GM10266 (cell line): ENCODE data around the gene DLK1.

Source experiments
- DNase-seq: peaks from one replicate; pipeline ENCODE4 v3.0.0; 2012; ENCODE audit errors: extremely low spot score
- TF ChIP-seq, protein P1 (sequence below): IDR thresholded peaks from 2 replicates; pipeline ENCODE4 v1.5.1; 2012; ENCODE audit warnings: mild to moderate bottlenecking, low read depth; ENCODE audit not compliant: control insufficient read depth, insufficient read depth; ENCODE audit errors: missing control alignments

DLK1 gene

DNA sequence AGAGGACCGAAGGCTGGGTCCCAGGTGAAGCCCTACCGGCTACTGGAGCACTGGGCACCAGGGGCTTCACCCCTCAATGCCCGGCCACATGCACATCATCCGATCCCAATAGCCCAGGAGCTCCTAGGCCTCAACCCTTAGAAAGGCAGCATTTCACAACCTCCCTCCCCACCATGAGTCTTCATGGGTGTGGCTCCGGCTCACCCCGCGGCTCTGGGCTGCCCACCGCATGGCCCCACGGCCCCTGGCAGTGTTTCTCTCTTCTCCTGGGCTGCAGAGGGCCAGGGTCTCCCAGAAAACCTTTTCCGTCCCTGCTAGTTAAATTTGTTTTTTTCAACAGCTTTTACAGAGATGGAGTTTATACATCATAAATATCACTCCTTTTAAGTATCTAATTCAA lies 28.6 kb upstream of the DLK1 start:
- TF ChIP-seq, protein P1, sequence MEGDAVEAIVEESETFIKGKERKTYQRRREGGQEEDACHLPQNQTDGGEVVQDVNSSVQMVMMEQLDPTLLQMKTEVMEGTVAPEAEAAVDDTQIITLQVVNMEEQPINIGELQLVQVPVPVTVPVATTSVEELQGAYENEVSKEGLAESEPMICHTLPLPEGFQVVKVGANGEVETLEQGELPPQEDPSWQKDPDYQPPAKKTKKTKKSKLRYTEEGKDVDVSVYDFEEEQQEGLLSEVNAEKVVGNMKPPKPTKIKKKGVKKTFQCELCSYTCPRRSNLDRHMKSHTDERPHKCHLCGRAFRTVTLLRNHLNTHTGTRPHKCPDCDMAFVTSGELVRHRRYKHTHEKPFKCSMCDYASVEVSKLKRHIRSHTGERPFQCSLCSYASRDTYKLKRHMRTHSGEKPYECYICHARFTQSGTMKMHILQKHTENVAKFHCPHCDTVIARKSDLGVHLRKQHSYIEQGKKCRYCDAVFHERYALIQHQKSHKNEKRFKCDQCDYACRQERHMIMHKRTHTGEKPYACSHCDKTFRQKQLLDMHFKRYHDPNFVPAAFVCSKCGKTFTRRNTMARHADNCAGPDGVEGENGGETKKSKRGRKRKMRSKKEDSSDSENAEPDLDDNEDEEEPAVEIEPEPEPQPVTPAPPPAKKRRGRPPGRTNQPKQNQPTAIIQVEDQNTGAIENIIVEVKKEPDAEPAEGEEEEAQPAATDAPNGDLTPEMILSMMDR: no peak
- no peak for DNase-seq

- DNase-seq: no peak
- TF ChIP-seq, protein P1: no peak
These were observed 27.8 kb upstream of the DLK1 start for GRCh38 chr14:100698666-100699448.

GRCh38 chr14:100701314-100701713 lies 25.4 kb upstream of the DLK1 start:
- TF ChIP-seq, protein P1: no peak
- DNase-seq: no peak

- TF ChIP-seq, protein P1: no peak
- DNase-seq: no peak
These were observed 24.1 kb upstream of the DLK1 start for GRCh38 chr14:100702590-100702989.

DNA sequence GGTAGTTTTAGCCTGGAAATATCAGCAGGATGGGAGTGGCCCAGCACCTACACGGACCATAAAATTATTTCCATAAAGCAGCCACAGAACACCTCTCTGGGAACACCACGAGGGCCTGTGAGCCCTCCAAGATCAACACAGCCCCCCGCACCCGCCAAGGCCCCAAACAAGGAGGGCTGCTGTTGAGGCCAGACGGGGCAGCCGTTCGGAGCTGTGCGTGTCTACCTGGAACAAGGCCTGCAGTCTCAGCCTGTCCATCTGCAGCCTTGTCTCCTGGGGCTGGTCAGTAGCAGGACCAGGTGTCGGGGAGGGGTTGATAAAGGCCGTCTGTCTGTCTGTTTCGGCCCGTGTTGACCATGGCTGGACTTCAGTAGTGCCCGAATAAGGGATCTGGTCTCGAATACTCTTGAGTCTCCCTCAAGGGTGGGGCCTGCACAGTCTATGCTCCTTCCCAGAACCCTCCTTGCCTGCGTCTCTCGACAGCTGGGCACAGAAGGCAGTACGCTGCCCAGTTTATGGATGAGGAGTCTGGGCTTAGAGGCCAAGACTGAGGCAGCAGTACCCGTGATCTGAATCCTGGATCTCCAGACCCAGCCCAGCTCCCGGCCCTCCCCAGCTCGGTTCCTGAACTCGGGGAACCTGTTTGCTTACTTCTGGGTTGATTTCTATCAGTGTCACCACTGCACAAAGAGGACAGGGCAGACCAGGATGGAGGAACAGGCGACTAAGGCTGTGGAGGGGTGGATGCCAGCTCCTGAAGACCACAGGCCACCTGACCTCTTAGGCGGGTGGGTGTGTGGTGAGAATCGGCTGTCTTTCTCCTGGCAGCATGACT lies 23.1 kb upstream of the DLK1 start:
- TF ChIP-seq, protein P1: no peak
- DNase-seq: no peak

- TF ChIP-seq, protein P1: no peak
- DNase-seq: no peak
These were observed 20.5 kb upstream of the DLK1 start for GRCh38 chr14:100706200-100706599.

GRCh38 chr14:100706860-100707259 lies 19.8 kb upstream of the DLK1 start:
- TF ChIP-seq, protein P1: no peak
- no peak for DNase-seq
